Activated effector memory CD4-positive, alpha-beta T cell treated with anti-CD3 and anti-CD28 coated beads, Interleukin-2, amount 50 U/mL, for 16 hours (primary cell): ENCODE data around the gene KSR2.
"Not testable (repeated sequence)": the region's sequence is repeated elsewhere in the genome, so short reads cannot be mapped to it uniquely, and the experiment has no call there.

ENCODE experiments used
- DNase-seq: peaks from one replicate; pipeline ENCODE4 v3.0.0-alpha.2; 2020

Gene KSR2

GRCh38 chr12:117742721-117743120, 226.1 kb downstream of the KSR2 start:
- DNase-seq, result no peak

GRCh38 chr12:117738233-117738632, 230.6 kb downstream of the KSR2 start:
- no peak for DNase-seq

- DNase-seq, result no peak
Measured at GRCh38 chr12:117733549-117733805, 235.3 kb downstream of the KSR2 start.

- DNase-seq, result no peak
Measured at GRCh38 chr12:117732761-117733548, 235.8 kb downstream of the KSR2 start.

- DNase-seq, result not testable (repeated sequence)
Measured at GRCh38 chr12:117731131-117731530, 237.7 kb downstream of the KSR2 start.

GRCh38 chr12:117727301-117727700, 241.5 kb downstream of the KSR2 start:
- no peak for DNase-seq

GRCh38 chr12:117724543-117724942, 244.2 kb downstream of the KSR2 start:
- no peak for DNase-seq

GRCh38 chr12:117718559-117718958, 250.2 kb downstream of the KSR2 start:
- DNase-seq, result no peak

GRCh38 chr12:117718141-117718540, 250.6 kb downstream of the KSR2 start:
- DNase-seq, result no peak

- DNase-seq, result no peak
Measured at GRCh38 chr12:117714203-117714602, 254.6 kb downstream of the KSR2 start.

GRCh38 chr12:117710121-117710520, 258.7 kb downstream of the KSR2 start:
- no peak for DNase-seq

- no peak for DNase-seq
Measured at GRCh38 chr12:117707861-117708260, 260.9 kb downstream of the KSR2 start.

GRCh38 chr12:117703584-117703983, 265.2 kb downstream of the KSR2 start:
- DNase-seq, result no peak

- no peak for DNase-seq
Measured at GRCh38 chr12:117702741-117703140, 266.0 kb downstream of the KSR2 start.

GRCh38 chr12:117699575-117699974, 269.2 kb downstream of the KSR2 start:
- DNase-seq, result no peak

- no peak for DNase-seq
Measured at GRCh38 chr12:117699118-117699517, 269.7 kb downstream of the KSR2 start.

GRCh38 chr12:117695956-117696355, 272.8 kb downstream of the KSR2 start:
- no peak for DNase-seq

GRCh38 chr12:117692512-117692911, 276.3 kb downstream of the KSR2 start:
- DNase-seq, result no peak

- DNase-seq, result no peak
Measured at GRCh38 chr12:117689857-117690256, 278.9 kb downstream of the KSR2 start.

- no peak for DNase-seq
Measured at GRCh38 chr12:117688446-117688845, 280.3 kb downstream of the KSR2 start.

GRCh38 chr12:117686911-117687377, 281.8 kb downstream of the KSR2 start:
- DNase-seq, result no peak

- DNase-seq, result no peak
Measured at GRCh38 chr12:117686210-117686609, 282.6 kb downstream of the KSR2 start.

- no peak for DNase-seq
Measured at GRCh38 chr12:117685110-117685926, 283.5 kb downstream of the KSR2 start.

GRCh38 chr12:117684471-117684870, 284.3 kb downstream of the KSR2 start:
- no peak for DNase-seq
